WERI-Rb-1 (cell line): ENCODE results near the gene FAM111A.

Experiments used
- DNase-seq: peaks from one replicate; pipeline ENCODE4 v3.0.0-alpha.2; 2020
- H3K27ac ChIP-seq: fragments of 250-450 bp; sonication (Bioruptor Pico); 2 replicates; pipeline ENCODE4 v1.5.1; 2020; ENCODE audit warnings: mild to moderate bottlenecking, moderate library complexity
- H3K27me3 ChIP-seq: fragments of 250-450 bp; sonication (Bioruptor Pico); 2 replicates; pipeline ENCODE4 v1.5.1; 2021; ENCODE audit warnings: mild to moderate bottlenecking, low read depth, moderate library complexity; ENCODE audit not compliant: insufficient read depth, severe bottlenecking
- H3K36me3 ChIP-seq: fragments of 250-450 bp; sonication (Bioruptor Pico); 2 replicates; pipeline ENCODE4 v1.5.1; 2020; ENCODE audit warnings: mild to moderate bottlenecking, moderate library complexity
- H3K4me3 ChIP-seq: 2 replicates; pipeline ENCODE4 v1.5.1; 2011; ENCODE audit warnings: low read depth, mild to moderate bottlenecking, control low read depth, low read length
- H3K9me3 ChIP-seq: fragments of 250-450 bp; sonication (Bioruptor Pico); 2 replicates; pipeline ENCODE4 v1.5.1; 2021; ENCODE audit warnings: mild to moderate bottlenecking, moderate library complexity; ENCODE audit not compliant: severe bottlenecking
- TF ChIP-seq, protein P1 (sequence below): IDR thresholded peaks from 2 replicates; pipeline ENCODE4 v1.5.1; 2011; ENCODE audit warnings: low read depth, mild to moderate bottlenecking, control low read depth, inconsistent platforms, low read length

FAM111A gene

DNA sequence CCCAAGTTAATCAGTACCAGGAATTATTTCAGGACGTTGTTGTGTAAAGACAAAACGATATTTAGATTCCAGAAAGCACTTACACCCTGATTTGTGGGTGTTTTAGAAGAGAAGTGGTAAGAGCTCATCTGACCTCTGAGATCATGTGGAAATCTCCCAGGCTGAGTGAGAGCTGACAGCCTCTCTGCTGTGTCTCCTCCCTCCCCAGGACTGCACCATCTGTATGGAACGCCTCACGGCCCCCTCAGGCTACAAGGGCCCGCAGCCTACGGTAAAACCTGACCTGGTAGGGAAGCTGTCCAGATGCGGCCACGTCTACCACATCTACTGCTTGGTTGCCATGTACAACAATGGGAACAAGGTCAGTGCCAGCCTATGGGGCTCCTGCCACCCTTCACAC is 49.2 kb downstream of the FAM111A start:
- H3K4me3 ChIP-seq: no peak overlapping the region
- no peak overlapping the region for H3K27ac ChIP-seq
- no peaks in the 10 kb centered on the region for H3K9me3 ChIP-seq
- TF ChIP-seq, protein P1, sequence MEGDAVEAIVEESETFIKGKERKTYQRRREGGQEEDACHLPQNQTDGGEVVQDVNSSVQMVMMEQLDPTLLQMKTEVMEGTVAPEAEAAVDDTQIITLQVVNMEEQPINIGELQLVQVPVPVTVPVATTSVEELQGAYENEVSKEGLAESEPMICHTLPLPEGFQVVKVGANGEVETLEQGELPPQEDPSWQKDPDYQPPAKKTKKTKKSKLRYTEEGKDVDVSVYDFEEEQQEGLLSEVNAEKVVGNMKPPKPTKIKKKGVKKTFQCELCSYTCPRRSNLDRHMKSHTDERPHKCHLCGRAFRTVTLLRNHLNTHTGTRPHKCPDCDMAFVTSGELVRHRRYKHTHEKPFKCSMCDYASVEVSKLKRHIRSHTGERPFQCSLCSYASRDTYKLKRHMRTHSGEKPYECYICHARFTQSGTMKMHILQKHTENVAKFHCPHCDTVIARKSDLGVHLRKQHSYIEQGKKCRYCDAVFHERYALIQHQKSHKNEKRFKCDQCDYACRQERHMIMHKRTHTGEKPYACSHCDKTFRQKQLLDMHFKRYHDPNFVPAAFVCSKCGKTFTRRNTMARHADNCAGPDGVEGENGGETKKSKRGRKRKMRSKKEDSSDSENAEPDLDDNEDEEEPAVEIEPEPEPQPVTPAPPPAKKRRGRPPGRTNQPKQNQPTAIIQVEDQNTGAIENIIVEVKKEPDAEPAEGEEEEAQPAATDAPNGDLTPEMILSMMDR: no peak
- DNase-seq: no peak
- H3K27me3 ChIP-seq: peaks cover 96% of the 10 kb centered on the region
- H3K36me3 ChIP-seq: no peaks in the 10 kb centered on the region

DNA sequence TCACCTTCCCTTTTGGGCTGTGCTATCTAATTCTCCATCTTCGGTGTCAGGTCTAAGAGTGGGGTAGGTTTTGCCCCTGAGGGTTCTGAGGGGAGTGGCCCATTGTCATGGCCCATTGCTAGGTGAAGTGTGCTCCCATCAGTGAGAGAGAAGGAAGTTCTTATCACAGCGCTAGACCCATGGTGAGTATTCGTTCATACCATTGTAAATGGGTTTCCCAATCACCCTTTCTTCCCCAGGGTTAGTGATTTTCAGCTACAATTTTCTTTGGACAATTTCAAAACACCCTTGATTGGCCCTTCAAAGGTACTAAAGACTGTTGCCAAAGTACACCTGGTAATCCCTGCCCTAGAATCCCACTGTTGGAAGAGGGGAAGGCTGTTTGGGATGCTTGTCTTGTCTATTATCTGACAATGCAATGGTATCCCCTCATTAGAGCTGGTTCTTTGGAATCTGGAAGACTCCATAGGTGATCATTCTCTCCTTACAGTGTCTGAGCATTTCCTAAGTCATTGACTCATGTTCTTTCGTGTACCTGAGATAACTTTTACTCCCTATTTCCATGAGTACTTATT is 49.9 kb downstream of the FAM111A start:
- Histone ChIP-seq H3K27me3 (peaks cover 96% of the 10 kb centered on the region), H3K9me3 (no peaks in the 10 kb centered on the region), H3K4me3 (no peak overlapping the region), H3K27ac (no peak overlapping the region), H3K36me3 (no peaks in the 10 kb centered on the region)
- DNase-seq: no peak
- TF ChIP-seq, protein P1: no peak

GRCh38 chr11:59193587-59194130 is 51.0 kb downstream of the FAM111A start:
- no peak for DNase-seq
- Histone ChIP-seq H3K9me3 (no peaks in the 10 kb centered on the region), H3K36me3 (no peaks in the 10 kb centered on the region), H3K27me3 (peaks cover 93% of the 10 kb centered on the region), H3K27ac (no peak overlapping the region), H3K4me3 (no peak overlapping the region)
- TF ChIP-seq, protein P1: no peak

GRCh38 chr11:59195586-59195985 is 52.9 kb downstream of the FAM111A start:
- no peak for DNase-seq
- Histone ChIP-seq H3K36me3 (no peaks in the 10 kb centered on the region), H3K4me3 (no peak overlapping the region), H3K9me3 (no peaks in the 10 kb centered on the region), H3K27me3 (peaks cover 93% of the 10 kb centered on the region), H3K27ac (no peak overlapping the region)
- TF ChIP-seq, protein P1: no peak

DNA sequence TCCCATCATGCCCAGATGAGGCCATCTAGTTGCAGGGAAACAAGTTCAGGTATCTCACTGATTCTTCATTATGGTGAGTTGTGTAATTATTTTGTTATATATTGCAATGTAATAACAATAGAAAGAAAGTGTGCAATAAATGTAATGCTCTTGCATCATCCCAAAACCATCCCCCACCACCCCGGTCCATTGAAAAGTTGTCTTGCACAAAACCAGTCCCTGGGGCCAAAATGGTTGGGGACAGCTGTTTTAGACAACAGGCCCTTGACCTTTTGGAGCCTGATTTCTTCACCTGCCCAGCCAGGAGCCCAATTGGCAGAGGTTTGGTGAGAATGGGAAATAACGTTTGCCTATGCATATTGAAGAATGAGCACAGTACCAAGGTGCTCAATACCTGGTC is 54.1 kb downstream of the FAM111A start:
- peaks cover 92% of the 10 kb centered on the region for H3K27me3 ChIP-seq
- no peak overlapping the region for H3K27ac ChIP-seq
- no peaks in the 10 kb centered on the region for H3K9me3 ChIP-seq
- TF ChIP-seq, protein P1: no peak
- no peaks in the 10 kb centered on the region for H3K36me3 ChIP-seq
- H3K4me3 ChIP-seq: no peak overlapping the region
- no peak for DNase-seq

DNA sequence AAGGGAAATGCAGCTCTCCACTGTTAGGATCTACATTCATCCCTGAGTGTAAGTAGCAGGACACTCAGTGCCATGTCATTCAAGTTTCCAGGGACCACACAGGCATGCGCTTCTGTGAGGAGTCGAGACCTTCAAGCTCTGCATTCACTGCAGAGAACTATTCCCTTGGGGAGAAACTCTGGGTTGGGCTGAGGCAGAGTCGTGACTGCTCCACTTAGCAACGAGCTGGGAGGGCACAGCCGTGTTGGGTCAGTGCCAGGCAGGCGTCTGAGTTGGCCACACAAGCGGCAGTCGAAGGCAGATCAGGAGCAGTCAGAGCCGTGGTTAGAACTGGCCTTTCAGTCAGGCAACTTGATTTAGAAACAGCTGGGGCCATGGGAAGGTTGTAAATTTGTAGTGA is 55.3 kb downstream of the FAM111A start:
- TF ChIP-seq, protein P1: no peak
- no peak for DNase-seq
- H3K36me3 ChIP-seq: no peaks in the 10 kb centered on the region
- H3K4me3 ChIP-seq: no peak overlapping the region
- peaks cover 86% of the 10 kb centered on the region for H3K27me3 ChIP-seq
- H3K9me3 ChIP-seq: no peaks in the 10 kb centered on the region
- H3K27ac ChIP-seq: no peak overlapping the region
